IMR-90 (cell line): Measurements from ENCODE around the gene TK1. TPM values are rescaled to one million over a fixed set of nuclear protein-coding genes. Genes with fewer than 3 reads are reported as not detected.
A peak's percentile ranks its signal among the peaks of the same experiment; 100 is the strongest.

Experiments
- ATAC-seq: fragments of 200-7000 bp; cut with Tn5 transposase; 2 replicates; pipeline ENCODE4 v1.9.1; 2020; ENCODE audit warnings: low read depth, mild to moderate bottlenecking, moderate library complexity
- BruUV-seq: library from RNA; stranded (reverse); fragments of 400-500 nt; replicated peaks from 2 replicates; lab custom pipeline; 2021; lab: Mats Ljungman, UMichigan
- CTCF ChIA-PET: fragments of 300-600 bp; formaldehyde crosslinking; extraction: SDS; loops from one replicate; lab custom pipeline; 2021; ENCODE audit warnings: antibody characterized with exemption; lab: Yijun Ruan, JAX
- POLR2A ChIA-PET: fragments of 300-600 bp; sonication (Branson Sonifier 250); formaldehyde crosslinking; loops from one replicate; lab custom pipeline; 2022; ENCODE audit warnings: antibody characterized with exemption; ENCODE audit not compliant: unreplicated experiment; lab: Charles Lee
- DNase-seq: peaks from one replicate; pipeline ENCODE4 v3.0.0; 2013
- H2AFZ ChIP-seq: replicated peaks from 2 replicates; pipeline ENCODE3; 2013; ENCODE audit warnings: low read length, mild to moderate bottlenecking; ENCODE audit not compliant: poor library complexity
- H2AK5ac ChIP-seq: 2 replicates; pipeline ENCODE4 v1.6.1; 2013; ENCODE audit warnings: low read depth, low read length, inconsistent platforms
- H2AK9ac ChIP-seq: replicated peaks from 2 replicates; pipeline ENCODE3; 2013; ENCODE audit warnings: mild to moderate bottlenecking, low read depth, low read length, moderate library complexity; ENCODE audit not compliant: poor library complexity
- H2BK120ac ChIP-seq: 2 replicates; pipeline ENCODE4 v1.6.1; 2013; ENCODE audit warnings: low read depth, low read length, inconsistent platforms
- H2BK15ac ChIP-seq: 3 replicates; pipeline ENCODE4 v1.6.1; 2013; ENCODE audit warnings: low read depth, low read length, inconsistent platforms
- H2BK20ac ChIP-seq: 2 replicates; pipeline ENCODE4 v1.6.1; 2013; ENCODE audit warnings: low read depth, mild to moderate bottlenecking, inconsistent platforms, low read length, moderate library complexity
- H2BK5ac ChIP-seq: 2 replicates; pipeline ENCODE4 v1.6.1; 2013; ENCODE audit warnings: mild to moderate bottlenecking, low read depth, low read length, inconsistent platforms; ENCODE audit not compliant: poor library complexity, severe bottlenecking
- H3K14ac ChIP-seq: replicated peaks from 2 replicates; pipeline ENCODE4 v1.6.1; 2013; ENCODE audit warnings: low read depth, low read length, inconsistent platforms
- H3K18ac ChIP-seq: 2 replicates; pipeline ENCODE4 v1.6.1; 2013; ENCODE audit warnings: low read depth, low read length, control low read depth
- H3K23ac ChIP-seq: 2 replicates; pipeline ENCODE4 v1.6.1; 2013; ENCODE audit warnings: low read depth, low read length, inconsistent platforms
- H3K27ac ChIP-seq: 2 replicates; pipeline ENCODE4 v1.5.1; 2013; ENCODE audit warnings: mild to moderate bottlenecking, control low read depth, low read length; ENCODE audit not compliant: insufficient read depth
- H3K27me3 ChIP-seq: 2 replicates; pipeline ENCODE4 v1.6.1; 2013; ENCODE audit warnings: low read length; ENCODE audit not compliant: control insufficient read depth, insufficient read depth
- H3K36me3 ChIP-seq: 2 replicates; pipeline ENCODE4 v1.6.1; 2013; ENCODE audit warnings: low read length, mixed read lengths; ENCODE audit not compliant: control insufficient read depth, insufficient read depth
- H3K4ac ChIP-seq: 2 replicates; pipeline ENCODE4 v1.6.1; 2013; ENCODE audit warnings: low read depth, low read length, inconsistent platforms
- H3K4me1 ChIP-seq: 2 replicates; pipeline ENCODE4 v1.6.1; 2013; ENCODE audit warnings: low read length, mixed read lengths; ENCODE audit not compliant: control insufficient read depth, insufficient read depth
- H3K4me2 ChIP-seq: 2 replicates; pipeline ENCODE4 v1.6.1; 2013; ENCODE audit warnings: low read depth, mild to moderate bottlenecking, control low read depth, low read length, moderate library complexity
- H3K4me3 ChIP-seq: 2 replicates; pipeline ENCODE4 v1.5.1; 2013; ENCODE audit warnings: low read depth, mild to moderate bottlenecking, control low read depth, low read length, moderate library complexity; ENCODE audit not compliant: insufficient read depth
- H3K56ac ChIP-seq: 2 replicates; pipeline ENCODE4 v1.6.1; 2013; ENCODE audit warnings: low read length, inconsistent platforms; ENCODE audit not compliant: insufficient read depth; ENCODE audit errors: extremely low read depth
- H3K79me1 ChIP-seq, 2 experiments: 2 replicates each; pipeline ENCODE4 v1.6.1; 2013; ENCODE audit warnings: low read length in 2 of 2, inconsistent platforms in 1 of 2, low read depth in 1 of 2
- H3K9ac ChIP-seq: 2 replicates; pipeline ENCODE4 v1.6.1; 2013; ENCODE audit warnings: low read depth, low read length, control low read depth
- H3K9me1 ChIP-seq: 2 replicates; pipeline ENCODE4 v1.6.1; 2013; ENCODE audit warnings: low read length, inconsistent platforms; ENCODE audit not compliant: insufficient read depth
- H3K9me3 ChIP-seq: 2 replicates; pipeline ENCODE4 v1.6.1; 2013; ENCODE audit warnings: low read length; ENCODE audit not compliant: control insufficient read depth, insufficient read depth
- H4K20me1 ChIP-seq: 2 replicates; pipeline ENCODE4 v1.6.1; 2013; ENCODE audit warnings: low read length, inconsistent platforms; ENCODE audit not compliant: insufficient read depth
- H4K5ac ChIP-seq: 2 replicates; pipeline ENCODE4 v1.6.1; 2013; ENCODE audit warnings: mild to moderate bottlenecking, low read depth, low read length, control low read depth
- H4K8ac ChIP-seq, 2 experiments: 2 replicates each; pipeline ENCODE4 v1.6.1; 2013; ENCODE audit warnings: low read depth in 2 of 2, low read length in 2 of 2, control low read depth in 1 of 2, inconsistent platforms in 1 of 2
- H4K91ac ChIP-seq: 2 replicates; pipeline ENCODE4 v1.6.1; 2013; ENCODE audit warnings: low read depth, low read length, inconsistent platforms; ENCODE audit not compliant: insufficient read depth
- BHLHE40 ChIP-seq: fragments of 150-350 bp; IDR thresholded peaks from 2 replicates; pipeline ENCODE4 v1.6.1; 2016; ENCODE audit warnings: mild to moderate bottlenecking, low read depth, low read length
- CEBPB ChIP-seq: IDR thresholded peaks from 2 replicates; pipeline ENCODE4 v1.6.1; 2012; ENCODE audit warnings: low read depth, low read length, improper control_type of control experiment
- CHD1 ChIP-seq: IDR thresholded peaks from 2 replicates; pipeline ENCODE4 v1.6.1; 2012; ENCODE audit warnings: low read depth, low read length, improper control_type of control experiment
- FOS ChIP-seq: fragments of 150-350 bp; IDR thresholded peaks from 2 replicates; pipeline ENCODE4 v1.6.1; 2016; ENCODE audit warnings: low read depth, low read length
- MAFK ChIP-seq: IDR thresholded peaks from 2 replicates; pipeline ENCODE4 v1.6.1; 2012; ENCODE audit warnings: low read depth, low read length, improper control_type of control experiment
- MAZ ChIP-seq: IDR thresholded peaks from 2 replicates; pipeline ENCODE4 v1.6.1; 2012; ENCODE audit warnings: low read depth, mild to moderate bottlenecking, low read length, improper control_type of control experiment, moderate library complexity, borderline replicate concordance
- MXI1 ChIP-seq: IDR thresholded peaks from 2 replicates; pipeline ENCODE4 v1.6.1; 2012; ENCODE audit warnings: low read depth, mild to moderate bottlenecking, low read length, moderate library complexity, borderline replicate concordance
- NFE2L2 ChIP-seq: fragments of 150-350 bp; IDR thresholded peaks from 2 replicates; pipeline ENCODE4 v1.6.1; 2016; ENCODE audit warnings: low read depth, mild to moderate bottlenecking, low read length
- POLR2A ChIP-seq: IDR thresholded peaks from 2 replicates; pipeline ENCODE4 v1.6.1; 2012; ENCODE audit warnings: mild to moderate bottlenecking, low read depth, low read length
- RAD21 ChIP-seq: IDR thresholded peaks from 2 replicates; pipeline ENCODE4 v1.6.1; 2012; ENCODE audit warnings: low read length, improper control_type of control experiment
- RCOR1 ChIP-seq: IDR thresholded peaks from 2 replicates; pipeline ENCODE4 v1.6.1; 2012; ENCODE audit warnings: mild to moderate bottlenecking, low read length, improper control_type of control experiment; ENCODE audit not compliant: insufficient replicate concordance
- RFX5 ChIP-seq: IDR thresholded peaks from 2 replicates; pipeline ENCODE4 v1.8.0; 2012; ENCODE audit warnings: low read depth, mild to moderate bottlenecking, low read length, moderate library complexity
- SMC3 ChIP-seq: fragments of 150-350 bp; IDR thresholded peaks from 2 replicates; pipeline ENCODE4 v1.6.1; 2016; ENCODE audit warnings: low read depth, mild to moderate bottlenecking, antibody characterized with exemption, low read length, moderate library complexity
- WGBS, 2 experiments: methylation state at CpG; one replicate each; pipeline versions ENCODE4 v1.1.5 to v1.1.7; 2013; ENCODE audit warnings: missing lambda C conversion rate in 2 of 2; ENCODE audit not compliant: insufficient read length in 1 of 2; ENCODE audit errors: extremely low coverage in 2 of 2; 5-methylcytosine and 5-hydroxymethylcytosine counted together
- dilution Hi-C: fragments of 300-500 bp; cut with HindIII; formaldehyde crosslinking; loops from one replicate; pipeline ENCODE4 v1.14.3; 2018; ENCODE audit warnings: low sequenced_read_pairs; ENCODE audit not compliant: unreplicated experiment
- in situ Hi-C: fragments of 300-500 bp; cut with MboI; formaldehyde crosslinking; loops from 3 replicates; pipeline ENCODE4 v1.14.3; 2019; ENCODE audit warnings: low sequenced_read_pairs, inconsistent platforms, mixed read lengths
- intact Hi-C: fragments of 100-400 bp; cut with micrococcal nuclease; formaldehyde crosslinking; loops from 2 replicates; pipeline ENCODE4 v1.10.0; 2022
- polyA plus RNA-seq, 3 experiments: library from polyadenylated mRNA; depleted of rRNA; stranded (reverse); fragments of >200 nt; gene quantifications; 2 replicates each; pipeline ENCODE4 v1.2.3, GENCODE V29; 2012; ENCODE audit warnings: low replicate concordance in 1 of 3
- total RNA-seq: library from RNA; depleted of rRNA; stranded (reverse); fragments of >200 nt; gene quantifications from 2 replicates; pipeline ENCODE4 v1.2.3, GENCODE V29; 2012
- TF ChIP-seq, protein P1 (sequence below): fragments of 150-350 bp; IDR thresholded peaks from 2 replicates; pipeline ENCODE4 v1.6.1; 2016; ENCODE audit warnings: low read depth, mild to moderate bottlenecking, low read length, moderate library complexity, borderline replicate concordance
- TF ChIP-seq, protein P2 (sequence below): fragments of 150-350 bp; IDR thresholded peaks from 2 replicates; pipeline ENCODE4 v1.6.1; 2017; ENCODE audit warnings: mild to moderate bottlenecking, antibody characterized with exemption, low read length, low read depth

The TK1 gene
- total and polyA plus RNA-seq, 2 of the 4 experiments (the other 2 are of a cell fraction): 150 to 219 TPM

DNA sequence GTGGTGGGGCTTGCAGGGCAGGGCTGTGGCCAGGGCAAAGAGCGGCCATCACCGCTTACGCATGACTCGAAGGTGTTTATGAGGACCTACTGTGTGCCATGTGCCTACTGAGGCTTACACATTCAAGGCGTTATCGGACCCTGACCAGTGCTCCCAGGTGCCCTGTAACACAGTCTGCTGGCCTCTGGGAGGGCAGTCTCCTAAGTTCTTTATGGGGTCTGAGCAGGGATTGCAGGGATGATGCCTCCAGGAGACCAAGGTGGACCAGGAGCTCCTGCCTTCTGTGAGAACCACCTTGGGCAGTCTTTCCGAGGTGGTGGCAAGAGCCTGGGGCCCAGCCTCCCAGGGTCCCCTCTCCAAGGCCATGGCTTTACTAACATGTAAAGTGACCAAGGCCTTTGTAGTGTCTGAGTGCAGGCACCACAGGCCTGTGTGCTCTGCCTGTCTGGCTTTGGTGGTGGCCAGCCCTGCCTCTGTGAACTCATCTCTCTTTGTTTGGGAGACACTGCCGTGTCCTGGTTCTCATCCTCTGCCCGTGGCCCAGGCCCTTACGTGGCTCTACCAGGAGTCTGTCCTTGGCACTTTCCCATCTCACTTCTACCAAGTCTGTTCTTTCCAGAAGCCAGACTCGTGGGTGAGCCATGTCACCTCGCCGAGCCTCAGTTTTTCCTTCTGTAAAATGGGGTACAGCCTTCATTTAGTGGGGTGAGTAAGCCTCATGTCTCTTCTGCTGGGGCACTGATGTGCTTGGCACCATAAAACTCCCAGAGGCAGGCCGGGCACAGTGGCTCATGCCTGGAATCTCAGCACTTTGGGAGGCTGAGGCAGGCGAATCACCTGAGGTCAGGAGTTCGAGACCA, 21.9 kb downstream of the TK1 start:
- dilution Hi-C loops (no loop called here), in situ Hi-C loops (no loop called here), intact Hi-C loops (no loop called here)
- Histone ChIP-seq H3K9ac (no peak overlapping the region), H4K91ac (no peak overlapping the region), H3K14ac (no peak overlapping the region), H2AK5ac (no peak overlapping the region), H2AFZ (peak overlapping the region; percentile 11), H3K23ac (no peak overlapping the region), H3K27me3 (no peaks in the 10 kb centered on the region), H2BK20ac (no peak overlapping the region), H3K4me1 (peaks cover 2% of the 10 kb centered on the region), H4K8ac (no peak overlapping the region), H3K4ac (no peak overlapping the region), H3K79me1 (peaks cover 0 to 15% of the 10 kb centered on the region in 2 experiments; a peak in 2 of 4 replicates), H4K5ac (no peak overlapping the region), H2BK5ac (no peak overlapping the region), H3K56ac (no peak overlapping the region), H2AK9ac (peak overlapping the region; percentile 16), H4K20me1 (peaks cover 2% of the 10 kb centered on the region; the same call in 1 of the 2 replicates), H2BK15ac (no peak overlapping the region), H3K4me3 (no peak overlapping the region), H3K27ac (no peak overlapping the region), H3K36me3 (no peaks in the 10 kb centered on the region), H3K4me2 (no peak overlapping the region), H2BK120ac (no peak overlapping the region), H3K18ac (no peak overlapping the region), H3K9me3 (no peaks in the 10 kb centered on the region), H3K9me1 (peaks cover 3% of the 10 kb centered on the region; the same call in 1 of the 2 replicates)
- WGBS, 2 experiments: 91% methylated on average over 7 of the region's 16 CpGs; no CpG with 5 or more reads in 1 of the 2 experiments
- POLR2A ChIA-PET: no interaction called here
- no TSS peak for BruUV-seq
- CTCF ChIA-PET: no interaction called here
- DNase-seq (no peak), ATAC-seq (no peak)
- TF ChIP-seq CHD1: no peak
- TF ChIP-seq MAFK: no peak
- no peak for TF ChIP-seq SMC3
- TF ChIP-seq POLR2A: no peak
- no peak for TF ChIP-seq NFE2L2
- TF ChIP-seq, protein P1, sequence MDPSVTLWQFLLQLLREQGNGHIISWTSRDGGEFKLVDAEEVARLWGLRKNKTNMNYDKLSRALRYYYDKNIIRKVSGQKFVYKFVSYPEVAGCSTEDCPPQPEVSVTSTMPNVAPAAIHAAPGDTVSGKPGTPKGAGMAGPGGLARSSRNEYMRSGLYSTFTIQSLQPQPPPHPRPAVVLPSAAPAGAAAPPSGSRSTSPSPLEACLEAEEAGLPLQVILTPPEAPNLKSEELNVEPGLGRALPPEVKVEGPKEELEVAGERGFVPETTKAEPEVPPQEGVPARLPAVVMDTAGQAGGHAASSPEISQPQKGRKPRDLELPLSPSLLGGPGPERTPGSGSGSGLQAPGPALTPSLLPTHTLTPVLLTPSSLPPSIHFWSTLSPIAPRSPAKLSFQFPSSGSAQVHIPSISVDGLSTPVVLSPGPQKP: no peak
- TF ChIP-seq CEBPB: no peak
- no peak for TF ChIP-seq RAD21
- no peak for TF ChIP-seq MXI1
- no peak for TF ChIP-seq BHLHE40
- TF ChIP-seq FOS: no peak
- TF ChIP-seq, protein P2, sequence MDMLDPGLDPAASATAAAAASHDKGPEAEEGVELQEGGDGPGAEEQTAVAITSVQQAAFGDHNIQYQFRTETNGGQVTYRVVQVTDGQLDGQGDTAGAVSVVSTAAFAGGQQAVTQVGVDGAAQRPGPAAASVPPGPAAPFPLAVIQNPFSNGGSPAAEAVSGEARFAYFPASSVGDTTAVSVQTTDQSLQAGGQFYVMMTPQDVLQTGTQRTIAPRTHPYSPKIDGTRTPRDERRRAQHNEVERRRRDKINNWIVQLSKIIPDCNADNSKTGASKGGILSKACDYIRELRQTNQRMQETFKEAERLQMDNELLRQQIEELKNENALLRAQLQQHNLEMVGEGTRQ: no peak
- no peak for TF ChIP-seq RCOR1
- no peak for TF ChIP-seq MAZ
- TF ChIP-seq RFX5: no peak
